HK-2 (cell line): ENCODE data around the gene SMYD3.

Experiments
- DNase-seq: peaks from one replicate; pipeline ENCODE4 v3.0.0-alpha.2; 2018; ENCODE audit not compliant: unreplicated experiment

The SMYD3 gene

GRCh38 chr1:246176126-246177024 is 330.7 kb downstream of the SMYD3 start:
- DNase-seq, result no peak

GRCh38 chr1:246170574-246171261 is 336.4 kb downstream of the SMYD3 start:
- no peak for DNase-seq

- DNase-seq, result no peak
Observed at GRCh38 chr1:246169486-246169885, 337.6 kb downstream of the SMYD3 start.

GRCh38 chr1:246169019-246169418 is 338.1 kb downstream of the SMYD3 start:
- DNase-seq, result no peak

GRCh38 chr1:246166841-246167240 is 340.2 kb downstream of the SMYD3 start:
- no peak for DNase-seq

- no peak for DNase-seq
Observed at GRCh38 chr1:246165826-246166709, 341.0 kb downstream of the SMYD3 start.

- DNase-seq, result no peak
Observed at GRCh38 chr1:246164764-246165163, 342.3 kb downstream of the SMYD3 start.

- no peak for DNase-seq
Observed at GRCh38 chr1:246162560-246162959, 344.5 kb downstream of the SMYD3 start.

- DNase-seq, result no peak
Observed at GRCh38 chr1:246161626-246162025, 345.5 kb downstream of the SMYD3 start.

- no peak for DNase-seq
Observed at GRCh38 chr1:246160905-246161304, 346.2 kb downstream of the SMYD3 start.

GRCh38 chr1:246160374-246160773 is 346.7 kb downstream of the SMYD3 start:
- no peak for DNase-seq

GRCh38 chr1:246159279-246160227 is 347.5 kb downstream of the SMYD3 start:
- no peak for DNase-seq

- DNase-seq, result no peak
Observed at GRCh38 chr1:246158131-246158530, 348.9 kb downstream of the SMYD3 start.

- DNase-seq, result no peak
Observed at GRCh38 chr1:246157516-246157915, 349.6 kb downstream of the SMYD3 start.

- no peak for DNase-seq
Observed at GRCh38 chr1:246156847-246157246, 350.2 kb downstream of the SMYD3 start.

- DNase-seq, result no peak
Observed at GRCh38 chr1:246155923-246156322, 351.2 kb downstream of the SMYD3 start.

- no peak for DNase-seq
Observed at GRCh38 chr1:246153796-246154212, 353.3 kb downstream of the SMYD3 start.

GRCh38 chr1:246152986-246153431 is 354.1 kb downstream of the SMYD3 start:
- DNase-seq, result no peak

- no peak for DNase-seq
Observed at GRCh38 chr1:246151796-246152434, 355.2 kb downstream of the SMYD3 start.

GRCh38 chr1:246149543-246149942 is 357.5 kb downstream of the SMYD3 start:
- no peak for DNase-seq
